HG02852 (cell line): Measurements from ENCODE around the gene CAMK2B.
"Not testable (repeated sequence)": the region's sequence is repeated elsewhere in the genome, so short reads cannot be mapped to it uniquely, and the experiment has no call there.

Experiments
- ATAC-seq: cut with Tn5 transposase; IDR thresholded peaks from one replicate; pipeline ENCODE4 v1.9.1; 2021; ENCODE audit warnings: mild to moderate bottlenecking, moderate library complexity; ENCODE audit not compliant: unreplicated experiment

CAMK2B gene

DNA sequence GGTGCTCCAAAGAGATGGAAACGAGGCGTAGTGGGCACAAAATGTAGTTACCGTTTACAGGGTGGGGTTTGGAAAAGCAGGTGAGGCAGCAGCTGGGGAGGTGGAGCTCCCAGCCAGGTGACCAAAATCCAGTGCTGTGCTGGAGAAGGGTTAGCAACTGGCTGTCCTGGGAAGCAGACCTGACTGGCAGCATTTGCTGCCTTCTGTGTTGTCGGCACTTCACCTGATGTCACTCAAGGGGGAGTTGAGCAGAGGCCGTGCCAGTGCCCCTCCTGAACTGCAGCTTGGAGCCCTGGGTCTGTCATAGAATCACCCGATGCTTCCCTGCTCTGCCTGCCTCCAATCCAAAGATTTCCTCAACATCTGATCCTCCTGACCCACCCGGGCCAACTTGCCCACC, 148.9 kb downstream of the CAMK2B start:
- no peak for ATAC-seq

DNA sequence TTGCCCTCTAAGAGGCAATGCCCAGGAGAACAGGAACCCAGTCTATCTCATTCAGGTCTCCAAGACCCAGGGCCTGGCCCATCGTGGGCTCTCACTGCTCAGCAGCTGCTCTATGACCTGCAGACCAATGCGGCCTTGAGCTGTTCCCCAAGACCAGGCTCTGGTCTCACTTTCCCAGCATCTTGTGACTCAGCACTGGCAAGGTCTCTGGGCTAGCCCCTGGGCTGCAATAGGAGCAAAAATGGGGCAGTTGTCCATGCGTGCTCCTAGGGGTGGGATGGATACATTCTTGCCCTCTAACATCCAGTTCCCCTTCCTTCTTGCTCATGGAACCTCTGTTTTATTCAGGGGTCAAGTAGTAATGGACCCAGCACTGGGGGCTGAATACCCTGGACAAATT, 149.7 kb downstream of the CAMK2B start:
- ATAC-seq, result no peak

DNA sequence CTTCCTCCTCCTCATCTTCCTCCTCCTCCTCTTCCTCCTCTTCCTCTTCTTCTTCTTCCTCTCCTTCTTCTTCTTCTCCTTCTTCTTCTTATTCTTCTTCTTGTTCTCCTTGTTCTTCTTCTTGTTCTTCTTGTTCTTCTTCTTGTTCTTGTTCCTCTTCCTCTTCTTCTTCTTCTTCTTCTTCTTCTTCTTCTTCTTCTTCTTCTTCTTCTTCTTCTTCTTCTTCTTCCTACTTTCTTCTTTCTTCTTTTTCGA, 150.8 kb downstream of the CAMK2B start:
- not testable (repeated sequence) for ATAC-seq

DNA sequence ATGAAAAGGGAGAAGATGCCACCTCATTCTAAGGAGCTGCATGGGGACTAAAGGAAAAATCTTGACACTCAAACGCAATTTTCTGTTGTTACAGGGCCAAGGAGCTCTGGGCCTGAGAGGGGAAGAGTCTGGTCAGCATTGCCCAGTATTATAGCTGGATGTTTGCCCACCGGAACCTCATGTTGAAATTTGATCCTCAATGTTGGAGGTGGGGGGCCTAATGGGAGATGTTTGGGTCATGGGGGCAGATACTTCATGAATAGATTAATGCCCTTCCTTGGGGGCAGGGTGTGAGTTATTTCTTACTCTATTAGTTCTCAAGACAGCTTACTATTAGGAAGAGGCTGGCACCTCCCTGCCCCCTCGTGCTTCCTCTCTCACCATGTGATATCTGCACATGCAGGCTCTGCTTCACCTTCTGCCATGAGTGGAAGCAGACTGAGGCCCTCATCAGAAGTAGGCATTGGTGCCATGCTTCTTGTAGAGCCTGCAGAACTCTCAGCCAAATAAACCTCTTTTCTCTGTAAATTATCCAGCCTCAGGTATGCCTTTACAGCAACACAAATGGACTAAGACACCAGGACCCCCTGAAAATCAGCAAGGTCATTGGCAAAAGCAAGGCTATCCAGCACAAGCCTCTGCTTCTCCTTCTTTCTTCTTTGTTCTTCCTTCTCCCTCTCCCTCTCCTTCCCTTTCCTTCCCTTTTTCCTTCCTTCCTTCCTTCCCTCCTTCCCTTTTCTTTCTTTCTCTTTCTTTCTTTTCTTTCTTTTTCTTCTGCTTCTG, 151.3 kb downstream of the CAMK2B start:
- ATAC-seq, result no peak

DNA sequence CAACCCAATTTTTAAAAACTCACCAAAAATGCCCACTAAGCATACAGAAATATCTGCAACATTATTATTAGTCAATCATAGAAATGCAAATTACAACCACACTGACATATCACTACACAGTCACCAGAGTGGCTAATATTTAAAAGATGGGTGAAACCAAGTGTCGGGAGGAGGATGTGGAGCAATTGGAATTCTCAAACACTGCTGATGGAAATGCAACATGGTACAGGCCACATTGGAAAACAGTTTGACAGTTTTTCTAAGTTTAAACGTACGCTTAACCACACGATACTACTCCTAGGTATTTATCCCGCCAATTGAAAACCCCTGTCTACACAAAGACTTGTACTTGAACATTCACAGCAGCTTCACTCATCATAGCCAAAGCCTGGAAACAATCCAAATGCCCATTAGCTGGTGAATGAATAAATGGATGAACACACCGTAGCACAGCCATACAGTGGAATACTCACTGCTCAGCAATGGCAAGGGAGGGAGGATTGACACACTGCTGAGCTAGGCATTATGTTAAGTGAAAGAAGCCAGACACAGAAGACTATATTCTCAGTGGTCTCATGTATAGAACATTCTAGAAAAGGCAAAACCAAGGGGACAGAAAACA, 152.5 kb downstream of the CAMK2B start:
- ATAC-seq, result no peak

DNA sequence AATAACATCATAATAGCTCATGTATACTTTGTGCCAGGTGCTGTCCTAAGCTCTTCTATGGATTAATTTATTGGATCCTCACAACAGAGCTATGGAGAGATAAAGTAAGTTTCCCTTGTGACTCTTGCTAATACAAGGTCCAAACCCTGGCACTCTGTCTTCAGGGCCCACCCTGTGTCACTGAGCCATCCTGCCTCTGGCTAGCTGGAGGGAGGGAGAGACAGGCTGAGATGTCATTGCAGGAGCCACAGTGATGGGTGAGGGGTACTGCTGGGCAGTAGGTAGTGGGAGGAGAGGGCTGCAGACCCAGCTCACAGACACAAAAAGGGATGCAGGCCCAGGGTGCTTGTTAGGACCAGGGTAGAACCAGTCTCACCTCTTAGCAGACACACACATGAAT, 153.0 kb downstream of the CAMK2B start:
- no peak for ATAC-seq

DNA sequence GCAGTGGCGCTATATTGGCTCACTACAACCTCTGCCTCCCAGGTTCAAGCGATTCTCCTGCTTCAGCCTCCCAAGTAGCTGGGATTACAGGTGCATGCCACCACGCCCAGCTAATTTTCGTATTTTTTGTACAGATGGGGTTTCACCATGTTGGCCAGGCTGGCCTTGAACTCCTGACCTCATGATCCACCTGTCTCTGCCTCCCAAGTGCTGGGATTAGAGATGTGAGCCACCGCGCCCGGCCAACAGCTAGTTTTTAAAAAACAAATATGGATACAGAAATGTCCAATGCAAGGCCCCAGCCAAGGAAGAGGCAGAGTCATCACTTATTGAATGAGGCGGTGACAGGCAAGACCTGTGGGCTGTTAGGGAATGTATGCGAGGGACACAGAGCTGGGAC, 153.5 kb downstream of the CAMK2B start:
- not testable (repeated sequence) for ATAC-seq

DNA sequence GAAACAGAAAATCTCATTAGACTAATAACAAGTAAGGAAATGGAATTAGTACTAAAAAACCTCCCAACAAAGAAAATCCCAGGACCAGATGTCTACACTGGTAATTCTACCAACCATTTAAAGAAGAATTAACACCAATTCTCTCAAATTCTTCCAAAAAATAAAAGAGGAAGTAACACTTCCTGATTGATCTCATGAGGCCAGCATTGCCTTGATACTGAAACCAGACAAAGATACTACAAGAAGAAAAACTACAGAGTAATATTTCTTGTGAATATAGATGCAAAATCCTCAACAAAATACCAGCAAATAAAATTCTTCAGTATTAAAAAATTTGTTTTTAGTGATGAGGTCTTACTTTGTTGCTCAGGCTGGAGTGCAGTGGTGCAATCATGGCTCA, 157.5 kb downstream of the CAMK2B start:
- ATAC-seq, result no peak
